CD14-positive monocyte (primary cell): Measurements from ENCODE around the gene SIGLEC14. TPM values are rescaled to one million over a fixed set of nuclear protein-coding genes. Genes with fewer than 3 reads are reported as not detected.

ENCODE experiments used
- DNase-seq, 3 donors: peaks; one replicate each; pipeline ENCODE4 v3.0.0-alpha.2; 2011 to 2022
- H2AFZ ChIP-seq: 2 replicates; pipeline ENCODE4 v1.6.0; 2012; ENCODE audit warnings: mild to moderate bottlenecking, low read depth, low read length, inconsistent platforms; ENCODE audit not compliant: insufficient read depth, poor library complexity, severe bottlenecking
- H3K27ac ChIP-seq, 2 donors: 1 replicate in 1 of 2; 2 replicates in 1 of 2; pipeline ENCODE4 v1.5.1; 2012 to 2013; ENCODE audit warnings: low read length in 2 of 2, control low read depth in 1 of 2, inconsistent platforms in 1 of 2, low read depth in 1 of 2, mild to moderate bottlenecking in 1 of 2
- H3K27me3 ChIP-seq, 2 donors: one replicate each; pipeline versions ENCODE4 v1.6.0 to v1.6.1; 2011 to 2013; ENCODE audit warnings: low read length in 2 of 2; ENCODE audit not compliant: control insufficient read depth in 2 of 2, insufficient read depth in 2 of 2
- H3K36me3 ChIP-seq, 2 donors: replicated peaks in 1 of 2; 1 replicate in 1 of 2; 2 replicates in 1 of 2; pipeline versions ENCODE4 v1.5.1 to v1.6.1; 2012 to 2013; ENCODE audit warnings: low read length in 2 of 2, control low read depth in 1 of 2, inconsistent platforms in 1 of 2, mild to moderate bottlenecking in 1 of 2; ENCODE audit not compliant: insufficient read depth in 2 of 2, control insufficient read depth in 1 of 2
- H3K4me1 ChIP-seq, 2 donors: 1 replicate in 1 of 2; 2 replicates in 1 of 2; pipeline versions ENCODE4 v1.5.1 to v1.6.1; 2012 to 2013; ENCODE audit warnings: low read length in 2 of 2, control low read depth in 1 of 2, inconsistent platforms in 1 of 2, mild to moderate bottlenecking in 1 of 2, moderate library complexity in 1 of 2; ENCODE audit not compliant: insufficient read depth in 2 of 2, control insufficient read depth in 1 of 2
- H3K4me2 ChIP-seq: replicated peaks from 2 replicates; pipeline ENCODE3; 2012; ENCODE audit warnings: low read length, moderate library complexity, mild to moderate bottlenecking; ENCODE audit not compliant: poor library complexity, severe bottlenecking; ENCODE audit errors: extremely low read depth
- H3K4me3 ChIP-seq, 3 experiments: fragments of 200-600 bp in 1 of 3; sonication (generic) in 1 of 3; replicated peaks in 1 of 3; 1 replicate in 2 of 3; 2 replicates in 1 of 3; pipeline ENCODE4 v1.5.1; 2011 to 2013; ENCODE audit warnings: low read length in 3 of 3, mild to moderate bottlenecking in 3 of 3, control low read depth in 2 of 3, low read depth in 2 of 3, inconsistent platforms in 1 of 3, moderate library complexity in 1 of 3
- H3K79me2 ChIP-seq: 2 replicates; pipeline ENCODE4 v1.6.0; 2012; ENCODE audit warnings: mild to moderate bottlenecking, control low read depth, inconsistent platforms, low read length, moderate library complexity; ENCODE audit not compliant: insufficient read depth
- H3K9ac ChIP-seq: 2 replicates; pipeline ENCODE4 v1.6.0; 2017; ENCODE audit warnings: low read length, mild to moderate bottlenecking; ENCODE audit not compliant: insufficient read depth, poor library complexity, severe bottlenecking
- H3K9me3 ChIP-seq, 2 donors: replicated peaks in 1 of 2; 1 replicate in 1 of 2; 2 replicates in 1 of 2; pipeline versions ENCODE4 v1.5.1 to v1.6.1; 2012 to 2013; ENCODE audit warnings: low read length in 2 of 2, control low read depth in 1 of 2; ENCODE audit not compliant: control insufficient read depth in 1 of 2, insufficient read depth in 1 of 2
- H4K20me1 ChIP-seq: 2 replicates; pipeline ENCODE4 v1.6.0; 2012; ENCODE audit warnings: mild to moderate bottlenecking, low read length, control low read depth, moderate library complexity; ENCODE audit not compliant: insufficient read depth
- H3K27ac Mint-ChIP-seq, 7 donors: one replicate each; pipeline ENCODE4 v1.8.0; 2020; ENCODE audit warnings: mild to moderate bottlenecking in 7 of 7, mixed read lengths in 7 of 7, moderate library complexity in 6 of 7, inconsistent platforms in 2 of 7
- H3K27me3 Mint-ChIP-seq, 3 donors: one replicate each; pipeline ENCODE4 v1.8.0; 2021 to 2022; ENCODE audit warnings: low read depth in 3 of 3, mild to moderate bottlenecking in 3 of 3, mixed read lengths in 3 of 3, moderate library complexity in 3 of 3, inconsistent platforms in 1 of 3
- H3K36me3 Mint-ChIP-seq, 2 donors: one replicate each; pipeline ENCODE4 v1.8.0; 2020; ENCODE audit warnings: mixed read lengths in 2 of 2, inconsistent platforms in 1 of 2, mild to moderate bottlenecking in 1 of 2
- H3K4me1 Mint-ChIP-seq: one replicate; pipeline ENCODE4 v1.8.0; 2020; ENCODE audit warnings: mild to moderate bottlenecking, mixed read lengths
- H3K4me3 Mint-ChIP-seq, 2 donors: one replicate each; pipeline ENCODE4 v1.8.0; 2020; ENCODE audit warnings: mild to moderate bottlenecking in 2 of 2, mixed read lengths in 2 of 2, moderate library complexity in 1 of 2
- H3K9me3 Mint-ChIP-seq, 7 donors: one replicate each; pipeline ENCODE4 v1.8.0; 2020 to 2022; ENCODE audit warnings: mixed read lengths in 7 of 7, mild to moderate bottlenecking in 6 of 7, moderate library complexity in 6 of 7, inconsistent platforms in 2 of 7
- CTCF ChIP-seq: fragments of 200-600 bp; IDR thresholded peaks from one replicate; pipeline ENCODE4 v1.8.0; 2022; ENCODE audit warnings: antibody characterized with exemption, mild to moderate bottlenecking
- WGBS: methylation state at CpG from one replicate; pipeline ENCODE4 v1.1.5; 2013; ENCODE audit warnings: missing lambda C conversion rate; ENCODE audit not compliant: insufficient coverage; 5-methylcytosine and 5-hydroxymethylcytosine counted together
- intact Hi-C, 2 donors: fragments of 100-400 bp; cut with micrococcal nuclease; formaldehyde crosslinking; loops; one replicate each; pipeline versions ENCODE4 v1.15.0 to v1.15.1; 2023
- polyA plus RNA-seq, 3 donors: library from polyadenylated mRNA; depleted of rRNA in 1 of 3; unstranded in 2 of 3; stranded (reverse) in 1 of 3; fragments of 300-500 nt in 2 of 3; fragments of >200 nt in 1 of 3; fragmentation: Illumina TruSeq in 2 of 3; gene quantifications; 1 replicate in 2 of 3; 2 replicates in 1 of 3; pipeline ENCODE4 v1.2.3, GENCODE V29; 2012 to 2021

The SIGLEC14 gene
- polyA plus RNA-seq, 3 donors: 63.5 to 129 (median 95.0) TPM

DNA sequence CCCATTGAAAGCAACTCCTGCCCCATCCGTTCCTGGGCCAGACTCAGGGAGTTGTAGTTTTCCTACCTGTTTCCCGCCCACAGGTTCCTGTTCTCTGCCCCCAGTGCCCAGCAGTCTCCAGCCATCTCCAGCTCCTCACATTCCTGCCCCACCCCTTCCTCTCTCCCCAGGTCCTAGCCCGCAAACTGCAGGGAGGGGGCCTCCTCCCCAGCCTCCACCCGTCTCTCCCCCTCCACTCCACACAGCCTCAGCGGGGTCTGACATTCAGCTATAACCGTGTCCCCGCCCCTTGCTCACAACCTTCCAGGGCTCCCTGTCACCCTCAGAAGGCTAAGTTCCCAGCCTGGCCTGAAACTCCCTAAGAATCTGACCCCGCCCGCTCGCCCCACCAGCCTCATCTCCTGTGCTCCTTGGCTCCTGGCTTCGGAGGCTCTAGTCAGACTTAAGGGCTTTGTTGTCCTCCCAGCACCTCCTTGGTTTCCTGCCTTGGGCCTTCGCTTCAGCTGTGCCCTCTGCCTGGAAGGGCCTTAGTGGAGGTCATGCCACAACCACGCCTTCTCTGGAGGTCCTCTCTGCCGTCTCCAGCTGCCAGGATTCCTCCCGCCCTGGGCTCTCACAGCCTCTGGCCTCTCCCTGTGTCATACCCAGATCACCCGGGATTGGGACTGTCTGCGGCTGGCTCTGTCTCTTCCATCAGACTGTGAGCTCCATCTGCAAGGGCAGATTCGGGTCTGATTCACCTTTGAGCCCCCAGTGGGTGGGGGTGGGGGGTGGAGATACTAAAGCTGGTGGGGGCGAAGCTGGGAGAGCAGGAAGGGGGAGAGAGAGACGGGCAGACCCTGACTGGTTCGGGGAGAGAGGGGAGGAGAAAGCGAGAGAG lies 41.4 kb upstream of the SIGLEC14 start:
- Mint-ChIP-seq H3K9me3 (peaks cover 4 to 19% (median 14%) of the 10 kb centered on the region in 7 donors), H3K36me3 (peaks cover 3 to 8% of the 10 kb centered on the region in 2 donors), H3K4me3 (peak overlapping the region in 1 of 2 donors; percentile 94), H3K27me3 (peaks cover 57 to 80% (median 64%) of the 10 kb centered on the region in 3 donors), H3K27ac (peak overlapping the region in 1 of 7 donors; percentile 60), H3K4me1 (peaks cover 31% of the 10 kb centered on the region)
- no peak overlapping the region for H2AFZ ChIP-seq
- 20% methylated on average over 20 of the region's 22 CpGs for WGBS
- peaks cover 35 to 82% of the 10 kb centered on the region in 2 donors for H3K27me3 ChIP-seq
- peaks cover 23 to 37% of the 10 kb centered on the region in 2 donors for H3K4me1 ChIP-seq
- no peak for TF ChIP-seq CTCF
- peaks cover 4 to 8% of the 10 kb centered on the region in 2 donors for H3K9me3 ChIP-seq
- peak overlapping the region in 1 of 3 experiments; percentile 57 for H3K4me3 ChIP-seq
- H3K36me3 ChIP-seq: no peaks in the 10 kb centered on the region
- peak overlapping the region; percentile 76 for H3K4me2 ChIP-seq
- H3K79me2 ChIP-seq: no peaks in the 10 kb centered on the region
- H3K27ac ChIP-seq: no peak overlapping the region
- H3K9ac ChIP-seq: no peak overlapping the region
- no peaks in the 10 kb centered on the region for H4K20me1 ChIP-seq
- intact Hi-C loops: loop anchor here in 1 of 2 donors (10.0 kb wide), 1 partner anchor 87 kb away; no protein-coding TSS in a partner anchor
- DNase-seq: no peak

DNA sequence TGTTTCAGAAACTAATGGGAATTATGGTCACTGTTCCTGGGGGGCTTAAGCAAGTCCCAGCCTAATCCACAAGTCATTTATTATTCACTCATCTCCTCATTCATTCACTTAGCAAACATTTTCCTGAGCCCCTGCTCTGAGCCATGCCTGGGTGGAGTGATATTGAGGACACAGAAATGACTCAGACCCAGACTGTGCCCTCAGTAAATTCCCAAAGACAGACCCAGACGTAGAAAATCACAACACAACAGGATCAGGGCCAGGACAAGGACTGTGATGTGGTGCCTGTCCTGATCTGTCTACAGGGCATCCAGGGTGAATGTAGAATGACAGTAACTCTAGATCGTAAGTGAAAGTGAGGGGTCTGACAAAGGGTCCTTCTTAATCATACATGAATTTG lies 39.5 kb upstream of the SIGLEC14 start:
- H4K20me1 ChIP-seq: no peaks in the 10 kb centered on the region
- intact Hi-C loops: loop anchor here in 1 of 2 donors (10.0 kb wide), 1 partner anchor 89 kb away; no protein-coding TSS in a partner anchor
- Mint-ChIP-seq H3K4me3 (peak overlapping the region in 1 of 2 donors; percentile 59), H3K4me1 (peaks cover 31% of the 10 kb centered on the region), H3K9me3 (peaks cover 4 to 19% (median 14%) of the 10 kb centered on the region in 7 donors), H3K36me3 (peaks cover 3 to 8% of the 10 kb centered on the region in 2 donors), H3K27me3 (peaks cover 51 to 71% (median 53%) of the 10 kb centered on the region in 3 donors), H3K27ac (no peak overlapping the region)
- H3K36me3 ChIP-seq: no peaks in the 10 kb centered on the region
- H3K4me3 ChIP-seq: no peak overlapping the region
- no CpG with 5 or more reads among the region's 2 CpGs for WGBS
- H3K27ac ChIP-seq: no peak overlapping the region
- no peak for DNase-seq
- peaks cover 36 to 67% of the 10 kb centered on the region in 2 donors for H3K27me3 ChIP-seq
- no peaks in the 10 kb centered on the region for H3K79me2 ChIP-seq
- H3K9me3 ChIP-seq: peaks cover 4 to 8% of the 10 kb centered on the region in 2 donors
- no peak overlapping the region for H3K9ac ChIP-seq
- no peak for TF ChIP-seq CTCF
- H3K4me1 ChIP-seq: peaks cover 23 to 38% of the 10 kb centered on the region in 2 donors
- H3K4me2 ChIP-seq: no peak overlapping the region
- no peak overlapping the region for H2AFZ ChIP-seq
